NCI-H187 treated with DMSO at 0.1 percent for 48 hours (cell line): Measurements from ENCODE around the gene CCDC149.
"Not testable (repeated sequence)": the region's sequence is repeated elsewhere in the genome, so short reads cannot be mapped to it uniquely, and the experiment has no call there.

Source experiments
- DNase-seq: peaks from one replicate; lab custom pipeline; 2025; lab: John Stamatoyannopoulos, UW

CCDC149 gene

GRCh38 chr4:24915121-24915922 is 2.5 kb upstream of the CCDC149 start:
- DNase-seq = no peak

GRCh38 chr4:24914460-24914859 is 1.6 kb upstream of the CCDC149 start:
- DNase-seq = no peak

GRCh38 chr4:24913119-24913485 is 260 bp upstream of the CCDC149 start:
- no peak for DNase-seq

GRCh38 chr4:24910499-24910898 is 2.3 kb downstream of the CCDC149 start:
- DNase-seq = no peak

- not testable (repeated sequence) for DNase-seq
Observed at GRCh38 chr4:24909606-24910005, 3.2 kb downstream of the CCDC149 start.

GRCh38 chr4:24897639-24898038 is 15.2 kb downstream of the CCDC149 start:
- no peak for DNase-seq

- DNase-seq = no peak
Observed at GRCh38 chr4:24896977-24897376, 15.9 kb downstream of the CCDC149 start.

- DNase-seq = no peak
Observed at GRCh38 chr4:24896056-24896455, 16.8 kb downstream of the CCDC149 start.

GRCh38 chr4:24895461-24895860 is 17.4 kb downstream of the CCDC149 start:
- no peak for DNase-seq

GRCh38 chr4:24894846-24895245 is 18.0 kb downstream of the CCDC149 start:
- no peak for DNase-seq

GRCh38 chr4:24894243-24894642 is 18.6 kb downstream of the CCDC149 start:
- DNase-seq = no peak

- DNase-seq = no peak
Observed at GRCh38 chr4:24892778-24893177, 20.1 kb downstream of the CCDC149 start.

- no peak for DNase-seq
Observed at GRCh38 chr4:24892278-24892677, 20.6 kb downstream of the CCDC149 start.

GRCh38 chr4:24890561-24891126 is 22.2 kb downstream of the CCDC149 start:
- peak; percentile 96 for DNase-seq

- no peak for DNase-seq
Observed at GRCh38 chr4:24889991-24890390, 22.9 kb downstream of the CCDC149 start.

GRCh38 chr4:24888475-24889344 is 24.1 kb downstream of the CCDC149 start:
- DNase-seq = no peak

GRCh38 chr4:24887881-24888430 is 24.9 kb downstream of the CCDC149 start:
- DNase-seq = peak; percentile 91

GRCh38 chr4:24886596-24886995 is 26.2 kb downstream of the CCDC149 start:
- no peak for DNase-seq

GRCh38 chr4:24885342-24885741 is 27.5 kb downstream of the CCDC149 start:
- DNase-seq = no peak

GRCh38 chr4:24884902-24885301 is 27.9 kb downstream of the CCDC149 start:
- DNase-seq = no peak

- no peak for DNase-seq
Observed at GRCh38 chr4:24881508-24882196, 31.2 kb downstream of the CCDC149 start.

- no peak for DNase-seq
Observed at GRCh38 chr4:24880186-24880585, 32.7 kb downstream of the CCDC149 start.
